GM12891 (cell line): ENCODE data around the gene ZNF697.

Experiments
- POLR2A ChIP-seq: IDR thresholded peaks from 2 replicates; pipeline ENCODE4 v1.6.1; 2011; ENCODE audit warnings: low read depth, low read length, control low read depth
- POLR2AphosphoS5 ChIP-seq: IDR thresholded peaks from 2 replicates; pipeline ENCODE4 v1.6.1; 2011; ENCODE audit warnings: low read depth, low read length, control low read depth
- SPI1 ChIP-seq: IDR thresholded peaks from 2 replicates; pipeline ENCODE4 v1.6.1; 2011; ENCODE audit warnings: low read depth, low read length, control low read depth
- TAF1 ChIP-seq: IDR thresholded peaks from 2 replicates; pipeline ENCODE4 v1.6.1; 2011; ENCODE audit warnings: low read depth, low read length, control low read depth

- no peak for TF ChIP-seq POLR2AphosphoS5
- no peak for TF ChIP-seq POLR2A
- TF ChIP-seq TAF1, result no peak
- no peak for TF ChIP-seq SPI1
These were observed 785 bp downstream of the ZNF697 start for GRCh38 chr1:119647228-119647733.
